Stimulated activated CD4-positive, alpha-beta T cell treated with anti-CD3 and anti-CD28 coated beads, Interleukin-1b, Interleukin-23, amount 100 ng/mL, for 1 hour (primary cell): ENCODE data around the gene PCDHA1.
"Not testable (repeated sequence)": the region's sequence is repeated elsewhere in the genome, so short reads cannot be mapped to it uniquely, and the experiment has no call there.

ENCODE experiments used
- DNase-seq, 2 donors: peaks; one replicate each; pipeline ENCODE4 v3.0.0-alpha.2; 2020; ENCODE audit warnings: low read depth in 2 of 2

The PCDHA1 gene

GRCh38 chr5:140808241-140808888 is 22.4 kb downstream of the PCDHA1 start:
- not testable (repeated sequence) for DNase-seq

GRCh38 chr5:140808889-140809291 is 22.9 kb downstream of the PCDHA1 start:
- no peak for DNase-seq

DNA sequence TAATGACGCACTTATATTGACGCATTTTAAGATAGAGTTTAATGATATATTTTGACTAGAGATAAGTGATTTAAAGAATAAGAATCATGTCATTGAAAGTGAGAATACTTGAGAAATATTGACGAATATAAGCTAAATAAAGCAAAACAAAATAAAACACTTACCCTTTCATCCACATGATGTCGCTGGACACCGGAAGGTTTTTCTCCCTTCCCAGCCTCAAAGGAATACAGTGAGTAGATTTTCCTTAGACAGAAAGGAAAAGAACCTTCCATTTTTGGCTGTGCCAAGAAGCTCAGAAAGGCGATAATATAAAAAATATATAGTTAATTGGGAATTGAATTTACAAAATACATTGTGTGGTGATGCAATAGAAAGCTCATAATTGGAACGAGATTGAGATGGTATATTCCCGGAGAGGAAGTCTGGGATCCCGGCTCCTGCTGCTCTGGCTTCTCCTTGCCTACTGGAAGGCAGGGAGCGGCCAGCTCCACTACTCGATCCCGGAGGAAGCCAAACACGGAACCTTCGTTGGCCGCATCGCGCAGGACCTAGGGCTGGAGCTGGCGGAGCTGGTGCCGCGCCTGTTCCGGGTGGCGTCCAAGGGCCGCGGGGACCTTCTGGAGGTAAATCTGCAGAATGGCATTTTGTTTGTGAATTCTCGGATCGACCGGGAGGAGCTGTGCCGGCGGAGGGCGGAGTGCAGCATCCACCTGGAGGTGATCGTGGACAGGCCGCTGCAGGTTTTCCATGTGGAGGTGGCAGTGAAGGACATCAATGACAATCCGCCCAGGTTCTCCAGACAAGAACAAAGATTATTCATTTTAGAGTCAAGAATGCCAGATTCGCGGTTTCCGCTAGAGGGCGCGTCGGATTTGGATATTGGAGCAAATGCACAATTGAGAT is 35.7 kb downstream of the PCDHA1 start, which contains the start of gene PCDHA5:
Gene PCDHA5, plus strand, starts transcription at position 239 of the 906 bp plus-strand sequence.
- DNase-seq, result no peak

DNA sequence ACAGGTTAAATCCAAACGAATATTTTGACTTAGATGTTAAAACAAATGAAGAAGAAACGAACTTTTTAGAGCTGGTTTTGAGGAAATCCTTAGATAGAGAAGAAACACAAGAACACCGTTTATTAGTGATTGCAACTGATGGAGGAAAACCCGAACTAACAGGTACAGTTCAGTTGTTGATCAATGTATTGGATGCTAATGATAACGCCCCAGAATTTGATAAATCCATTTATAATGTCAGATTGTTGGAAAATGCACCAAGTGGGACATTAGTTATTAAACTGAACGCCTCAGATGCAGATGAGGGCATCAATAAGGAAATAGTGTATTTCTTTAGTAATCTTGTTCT is 36.3 kb downstream of the PCDHA1 start:
- DNase-seq, result no peak

DNA sequence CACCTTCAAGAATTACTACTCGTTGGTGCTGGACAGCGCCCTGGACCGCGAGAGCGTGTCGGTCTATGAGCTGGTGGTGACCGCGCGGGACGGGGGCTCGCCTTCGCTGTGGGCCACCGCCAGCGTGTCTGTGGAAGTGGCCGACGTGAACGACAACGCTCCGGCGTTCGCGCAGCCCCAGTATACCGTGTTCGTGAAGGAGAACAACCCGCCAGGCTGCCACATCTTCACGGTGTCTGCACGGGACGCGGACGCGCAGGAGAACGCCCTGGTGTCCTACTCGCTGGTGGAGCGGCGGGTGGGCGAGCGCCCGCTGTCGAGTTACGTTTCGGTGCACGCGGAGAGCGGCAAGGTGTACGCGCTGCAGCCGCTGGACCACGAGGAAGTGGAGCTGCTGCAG is 37.0 kb downstream of the PCDHA1 start:
- DNase-seq, result not testable (repeated sequence)

- no peak for DNase-seq
Observed at GRCh38 chr5:140823475-140823874, 37.5 kb downstream of the PCDHA1 start.

- no peak for DNase-seq
Observed at GRCh38 chr5:140827704-140828361, 41.9 kb downstream of the PCDHA1 start, which contains the start of gene PCDHA6. Gene PCDHA6 (plus strand): TSS chr5:140827960. CDS start chr5:140828092, 132 bp downstream.

GRCh38 chr5:140828362-140828737 is 42.4 kb downstream of the PCDHA1 start:
- no peak for DNase-seq

DNA sequence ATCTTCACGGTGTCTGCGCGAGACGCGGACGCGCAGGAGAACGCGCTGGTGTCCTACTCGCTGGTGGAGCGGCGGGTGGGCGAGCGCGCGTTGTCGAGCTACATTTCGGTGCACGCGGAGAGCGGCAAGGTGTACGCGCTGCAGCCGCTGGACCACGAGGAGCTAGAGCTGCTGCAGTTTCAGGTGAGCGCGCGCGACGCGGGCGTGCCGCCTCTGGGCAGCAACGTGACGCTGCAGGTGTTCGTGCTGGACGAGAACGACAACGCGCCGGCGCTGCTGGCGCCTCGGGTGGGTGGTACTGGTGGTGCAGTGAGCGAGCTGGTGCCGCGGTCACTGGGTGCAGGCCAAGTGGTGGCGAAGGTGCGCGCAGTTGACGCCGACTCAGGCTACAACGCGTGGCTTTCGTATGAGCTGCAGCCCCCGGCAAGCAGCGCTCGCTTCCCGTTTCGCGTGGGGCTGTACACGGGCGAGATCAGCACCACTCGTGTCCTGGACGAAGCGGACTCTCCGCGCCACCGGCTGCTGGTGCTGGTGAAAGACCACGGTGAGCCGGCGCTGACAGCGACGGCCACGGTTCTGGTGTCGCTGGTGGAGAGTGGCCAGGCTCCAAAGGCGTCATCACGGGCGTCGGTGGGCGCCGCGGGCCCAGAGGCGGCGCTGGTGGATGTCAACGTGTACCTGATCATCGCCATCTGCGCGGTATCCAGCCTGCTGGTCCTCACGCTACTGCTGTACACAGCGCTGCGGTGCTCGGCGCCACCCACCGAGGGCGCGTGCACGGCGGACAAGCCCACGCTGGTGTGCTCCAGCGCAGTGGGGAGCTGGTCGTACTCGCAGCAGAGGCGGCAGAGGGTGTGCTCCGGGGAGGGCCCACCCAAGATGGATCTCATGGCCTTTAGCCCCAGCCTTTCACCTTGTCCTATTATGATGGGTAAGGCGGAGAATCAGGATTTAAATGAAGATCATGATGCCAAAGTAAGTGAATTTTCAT is 43.9 kb downstream of the PCDHA1 start:
- DNase-seq, result not testable (repeated sequence)

- no peak for DNase-seq
Observed at GRCh38 chr5:140833993-140834392, 48.1 kb downstream of the PCDHA1 start, which contains the start of gene PCDHA7. Gene PCDHA7 (plus strand): TSS chr5:140834269. CDS start chr5:140834384, 115 bp downstream.

- not testable (repeated sequence) for DNase-seq
Observed at GRCh38 chr5:140834439-140835008, 48.6 kb downstream of the PCDHA1 start.

DNA sequence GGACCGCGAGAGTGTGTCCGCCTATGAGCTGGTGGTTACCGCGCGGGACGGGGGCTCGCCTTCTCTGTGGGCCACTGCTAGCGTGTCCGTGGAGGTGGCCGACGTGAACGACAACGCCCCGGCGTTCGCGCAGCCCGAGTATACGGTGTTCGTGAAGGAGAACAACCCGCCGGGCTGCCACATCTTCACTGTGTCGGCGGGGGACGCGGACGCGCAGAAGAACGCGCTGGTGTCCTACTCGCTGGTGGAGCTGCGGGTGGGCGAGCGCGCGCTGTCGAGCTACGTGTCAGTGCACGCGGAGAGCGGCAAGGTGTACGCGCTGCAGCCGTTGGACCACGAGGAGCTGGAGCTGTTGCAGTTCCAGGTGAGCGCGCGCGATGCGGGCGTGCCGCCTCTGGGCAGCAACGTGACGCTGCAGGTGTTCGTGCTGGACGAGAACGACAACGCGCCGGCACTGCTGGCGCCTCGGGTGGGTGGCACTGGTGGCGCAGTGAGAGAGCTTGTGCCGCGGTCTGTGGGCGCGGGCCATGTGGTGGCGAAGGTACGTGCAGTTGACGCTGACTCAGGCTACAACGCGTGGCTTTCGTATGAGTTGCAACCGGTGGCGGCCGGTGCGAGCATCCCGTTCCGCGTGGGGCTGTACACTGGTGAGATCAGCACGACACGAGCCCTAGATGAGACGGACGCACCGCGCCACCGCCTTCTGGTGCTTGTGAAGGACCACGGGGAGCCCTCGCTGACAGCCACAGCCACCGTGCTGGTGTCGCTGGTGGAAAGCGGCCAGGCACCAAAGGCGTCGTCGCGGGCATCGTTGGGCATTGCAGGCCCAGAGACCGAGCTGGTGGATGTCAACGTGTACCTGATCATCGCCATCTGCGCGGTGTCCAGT is 49.9 kb downstream of the PCDHA1 start:
- no peak for DNase-seq

DNA sequence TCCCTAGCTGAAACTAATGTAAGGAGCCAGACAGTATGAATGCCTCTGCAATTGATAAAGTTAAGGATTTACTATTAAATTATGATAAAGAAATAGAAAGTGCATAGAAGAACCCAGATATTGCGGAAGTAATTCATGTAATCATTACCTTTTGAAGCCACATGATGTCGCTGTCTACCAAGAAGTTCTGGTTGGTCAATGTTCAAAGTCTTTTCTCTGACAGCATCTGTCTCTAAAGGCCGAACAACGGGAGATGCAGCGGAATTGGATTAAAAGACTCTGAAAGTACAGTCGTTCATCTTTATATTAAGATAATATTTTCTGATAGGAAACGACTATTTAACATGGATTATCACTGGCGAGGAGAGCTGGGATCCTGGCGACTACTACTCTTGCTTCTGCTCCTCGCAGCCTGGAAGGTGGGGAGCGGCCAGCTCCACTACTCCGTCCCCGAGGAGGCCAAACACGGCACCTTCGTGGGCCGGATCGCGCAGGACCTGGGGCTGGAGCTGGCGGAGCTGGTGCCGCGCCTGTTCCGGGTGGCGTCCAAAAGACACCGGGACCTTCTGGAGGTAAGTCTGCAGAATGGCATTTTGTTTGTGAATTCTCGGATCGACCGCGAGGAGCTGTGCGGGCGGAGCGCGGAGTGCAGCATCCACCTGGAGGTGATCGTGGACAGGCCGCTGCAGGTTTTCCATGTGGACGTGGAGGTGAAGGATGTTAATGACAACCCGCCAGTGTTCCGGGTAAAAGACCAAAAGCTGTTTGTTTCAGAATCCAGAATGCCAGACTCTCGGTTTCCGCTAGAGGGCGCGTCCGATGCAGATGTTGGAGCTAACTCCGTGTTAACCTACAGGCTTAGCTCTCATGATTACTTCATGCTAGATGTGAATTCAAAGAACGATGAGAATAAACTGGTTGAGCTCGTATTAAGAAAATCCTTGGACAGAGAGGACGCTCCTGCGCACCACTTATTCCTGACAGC is 55.3 kb downstream of the PCDHA1 start, which contains the start of gene PCDHA8:
Gene PCDHA8, plus strand, starts transcription at position 210 of the 985 bp plus-strand sequence. Its CDS starts 135 bp downstream, at position 345.
- DNase-seq, result no peak

DNA sequence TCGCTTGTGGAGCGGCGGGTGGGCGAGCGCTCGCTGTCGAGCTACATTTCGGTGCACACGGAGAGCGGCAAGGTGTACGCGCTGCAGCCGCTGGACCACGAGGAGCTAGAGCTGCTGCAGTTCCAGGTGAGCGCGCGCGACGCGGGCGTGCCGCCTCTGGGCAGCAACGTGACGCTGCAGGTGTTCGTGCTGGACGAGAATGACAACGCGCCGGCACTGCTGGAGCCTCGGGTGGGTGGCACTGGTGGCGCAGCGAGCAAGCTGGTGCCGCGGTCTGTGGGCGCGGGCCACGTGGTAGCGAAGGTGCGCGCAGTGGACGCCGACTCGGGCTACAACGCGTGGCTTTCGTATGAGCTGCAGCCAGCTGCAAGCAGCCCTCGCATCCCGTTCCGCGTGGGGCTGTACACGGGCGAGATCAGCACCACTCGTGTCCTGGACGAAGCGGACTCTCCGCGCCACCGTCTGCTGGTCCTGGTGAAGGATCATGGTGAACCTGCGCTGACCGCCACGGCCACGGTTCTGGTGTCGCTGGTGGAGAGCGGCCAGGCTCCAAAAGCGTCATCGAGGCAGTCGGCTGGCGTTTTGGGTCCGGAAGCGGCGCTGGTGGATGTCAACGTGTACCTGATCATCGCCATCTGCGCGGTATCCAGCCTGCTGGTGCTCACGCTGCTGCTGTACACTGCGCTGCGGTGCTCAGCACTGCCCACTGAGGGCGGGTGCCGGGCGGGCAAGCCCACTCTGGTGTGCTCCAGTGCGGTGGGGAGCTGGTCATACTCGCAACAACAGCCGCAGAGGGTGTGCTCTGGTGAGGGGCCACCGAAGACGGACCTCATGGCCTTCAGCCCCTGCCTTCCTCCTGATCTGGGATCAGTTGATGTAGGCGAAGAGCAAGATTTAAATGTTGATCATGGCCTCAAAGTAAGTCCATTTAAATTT is 57.1 kb downstream of the PCDHA1 start:
- DNase-seq, result no peak

DNA sequence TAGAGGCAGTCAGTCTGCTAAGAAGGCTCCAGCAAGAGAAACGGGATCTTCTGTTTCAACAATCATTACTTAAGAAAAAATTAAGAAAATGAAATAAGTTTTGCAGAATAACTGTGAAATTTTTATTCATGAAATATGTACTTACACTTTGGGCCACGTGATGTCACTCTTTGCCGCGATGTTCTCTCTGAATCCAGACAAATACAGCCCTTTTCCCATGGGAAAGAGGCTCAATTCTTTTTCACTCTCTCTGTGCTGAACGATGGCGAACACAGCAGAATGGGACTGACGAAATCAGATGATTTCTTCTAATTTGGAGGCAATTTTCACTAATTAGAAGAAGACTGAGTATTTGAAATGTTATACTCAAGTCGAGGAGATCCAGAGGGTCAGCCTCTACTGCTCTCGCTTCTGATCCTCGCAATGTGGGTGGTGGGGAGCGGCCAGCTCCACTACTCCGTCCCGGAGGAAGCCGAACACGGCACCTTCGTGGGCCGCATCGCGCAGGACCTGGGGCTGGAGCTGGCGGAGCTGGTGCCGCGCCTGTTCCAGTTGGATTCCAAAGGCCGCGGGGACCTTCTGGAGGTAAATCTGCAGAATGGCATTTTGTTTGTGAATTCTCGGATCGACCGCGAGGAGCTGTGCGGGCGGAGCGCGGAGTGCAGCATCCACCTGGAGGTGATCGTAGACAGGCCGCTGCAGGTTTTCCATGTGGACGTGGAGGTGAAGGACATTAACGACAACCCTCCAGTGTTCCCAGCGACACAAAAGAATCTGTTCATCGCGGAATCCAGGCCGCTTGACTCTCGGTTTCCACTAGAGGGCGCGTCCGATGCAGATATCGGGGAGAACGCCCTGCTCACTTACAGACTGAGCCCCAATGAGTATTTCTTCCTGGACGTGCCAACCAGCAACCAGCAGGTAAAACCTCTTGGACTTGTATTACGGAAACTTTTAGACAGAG is 62.5 kb downstream of the PCDHA1 start, which contains the start of gene PCDHA9:
Gene PCDHA9, plus strand, starts transcription at position 244 of the 964 bp plus-strand sequence. Its CDS starts 114 bp downstream, at position 358.
- DNase-seq, result not testable (repeated sequence)
